IPS-NIHi7 (cell line): Measurements from ENCODE around the gene TSPAN8.
"Not testable (repeated sequence)": the region's sequence is repeated elsewhere in the genome, so short reads cannot be mapped to it uniquely, and the experiment has no call there.

Experiments
- DNase-seq: peaks from one replicate; pipeline ENCODE4 v3.0.0; 2012; ENCODE audit warnings: mixed read lengths; ENCODE audit errors: extremely low spot score

The TSPAN8 gene

DNA sequence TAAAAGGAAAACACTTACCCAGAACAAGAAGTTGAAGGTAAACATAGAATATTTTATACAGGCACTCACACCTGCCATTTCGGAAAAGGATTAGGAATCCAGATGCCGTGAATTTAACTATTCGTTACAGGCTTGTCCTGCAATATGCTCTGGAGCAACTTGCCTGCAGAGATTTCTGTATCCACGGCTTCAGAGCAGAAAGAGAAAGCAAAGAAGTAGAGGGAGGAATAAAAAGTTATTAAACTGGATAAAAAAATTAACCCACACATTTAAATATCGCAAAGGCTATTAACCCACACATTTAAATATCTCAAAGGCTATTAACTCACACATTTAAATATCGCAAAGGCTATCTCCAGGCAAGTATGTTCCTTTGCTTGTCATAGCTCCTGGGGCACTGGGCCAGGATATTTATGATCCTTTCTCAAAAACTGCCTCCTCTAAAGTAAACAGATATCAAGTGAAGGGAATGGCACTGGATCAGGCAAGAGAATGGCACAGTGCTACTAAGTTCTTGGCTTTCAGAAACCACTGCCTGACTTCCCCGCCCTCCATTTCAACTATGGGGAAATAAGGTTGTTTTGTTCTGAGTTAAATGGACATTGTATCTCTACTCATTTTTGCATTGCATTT lies at the start of gene TSPAN8:
TSPAN8 (minus strand) TSS at position 399 of the 633 bp plus-strand sequence; CDS start at position 78, 321 bp downstream.
- no peak for DNase-seq

DNA sequence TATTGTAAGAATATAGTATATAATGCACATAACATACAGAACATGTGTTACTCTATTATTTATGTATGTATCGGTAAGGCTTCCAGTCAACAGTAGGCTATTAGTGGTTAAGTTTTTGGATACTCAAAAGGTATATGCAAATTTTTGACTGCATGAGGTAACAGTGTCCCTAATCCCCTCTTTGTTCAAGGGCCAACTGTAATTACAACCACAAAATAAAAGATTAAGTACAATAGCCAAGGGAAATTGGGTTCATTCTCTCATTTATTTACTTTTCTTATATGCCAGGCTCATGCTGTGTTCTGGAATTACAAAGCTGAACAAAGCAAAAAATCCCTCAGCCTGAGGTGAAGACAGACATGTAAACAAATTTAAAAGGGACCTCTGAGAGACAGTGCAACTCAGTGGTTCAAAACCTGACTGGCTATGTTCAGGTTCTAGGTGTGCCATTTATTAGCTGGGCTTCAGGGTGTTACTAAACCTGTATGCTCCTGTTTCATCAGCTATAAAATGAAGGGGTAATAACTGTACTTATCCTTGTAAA lies 43.4 kb upstream of the TSPAN8 start:
- no peak for DNase-seq

DNA sequence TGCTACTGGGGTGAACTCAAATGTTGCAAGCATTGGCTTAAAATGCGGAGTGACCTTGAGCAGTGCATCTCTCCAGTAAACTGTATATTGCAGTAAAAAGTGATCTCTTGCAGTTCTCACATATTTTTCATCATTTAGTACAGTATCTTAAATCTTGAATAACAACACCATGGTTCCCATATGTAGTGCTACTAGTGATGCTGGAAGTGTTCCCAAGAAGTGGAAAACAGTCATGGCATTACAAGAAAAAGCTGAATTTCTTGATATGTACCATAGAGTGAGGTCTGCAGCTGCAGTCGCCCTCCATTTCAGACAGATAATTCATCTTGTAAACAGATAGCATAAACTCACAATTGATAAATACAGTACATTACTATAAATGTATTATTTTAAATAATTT lies 42.9 kb upstream of the TSPAN8 start:
- DNase-seq, result no peak

DNA sequence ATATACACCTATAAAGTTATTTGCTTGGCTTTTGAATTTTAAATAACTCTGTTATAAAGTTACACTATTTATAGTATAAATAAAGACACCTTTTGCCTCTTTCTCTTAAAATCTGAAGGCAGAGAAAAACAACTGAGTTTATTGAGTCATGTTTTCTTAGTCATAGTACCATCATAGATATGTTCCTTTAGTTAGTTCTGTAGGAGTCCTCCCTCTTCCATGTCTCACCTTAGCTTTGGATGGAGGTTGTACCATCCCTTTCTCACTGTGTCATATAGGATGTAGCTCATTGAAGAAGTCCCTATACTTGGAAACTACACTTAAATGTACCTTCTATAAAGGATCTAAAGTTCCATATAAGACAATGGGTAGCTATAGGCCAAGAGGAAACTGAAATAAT lies 39.7 kb upstream of the TSPAN8 start:
- DNase-seq, result no peak

DNA sequence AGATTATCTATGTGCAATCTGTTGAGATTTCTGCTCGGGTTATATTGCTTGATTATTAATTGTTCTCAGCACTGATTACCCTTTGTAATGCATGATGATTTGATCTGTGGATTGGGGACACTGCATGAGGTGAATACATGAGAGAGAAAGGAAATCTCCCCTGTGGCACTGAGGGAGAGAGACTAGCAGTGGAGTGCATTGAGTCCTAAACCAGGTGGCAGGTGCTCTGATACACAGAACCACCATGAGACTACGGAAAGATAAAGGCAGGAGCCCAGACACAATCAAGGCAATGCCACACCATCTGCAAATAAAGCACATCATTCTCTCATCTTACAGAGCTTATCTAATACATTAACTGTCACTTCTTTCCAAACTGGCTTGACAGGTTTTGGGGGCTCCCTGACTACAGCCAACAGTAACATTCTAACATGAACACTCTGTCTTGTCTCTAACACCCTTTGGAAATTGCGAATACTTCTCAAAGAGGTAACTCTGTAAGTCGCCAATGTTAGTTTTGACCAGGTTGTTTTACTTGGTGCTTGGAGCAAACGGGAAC lies 37.6 kb upstream of the TSPAN8 start:
- DNase-seq, result no peak

DNA sequence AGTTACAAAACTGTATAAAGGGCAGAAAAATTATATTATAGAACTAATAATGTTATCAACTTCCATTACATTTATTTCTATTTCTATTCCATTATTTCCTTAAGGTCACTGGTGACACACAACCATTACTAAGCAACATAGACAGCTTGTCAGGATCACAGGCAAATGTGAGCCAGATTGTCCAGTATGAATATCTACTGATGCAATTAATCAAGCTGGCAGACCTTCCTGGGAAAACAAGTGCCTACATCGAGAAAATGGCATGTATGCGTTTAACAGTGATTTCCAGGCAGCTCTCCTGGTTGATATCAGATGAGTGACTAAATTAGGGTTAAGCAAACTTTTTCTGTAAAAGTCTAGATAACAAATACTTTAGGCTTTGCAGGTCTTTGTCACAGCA lies 36.9 kb upstream of the TSPAN8 start:
- DNase-seq, result no peak

DNA sequence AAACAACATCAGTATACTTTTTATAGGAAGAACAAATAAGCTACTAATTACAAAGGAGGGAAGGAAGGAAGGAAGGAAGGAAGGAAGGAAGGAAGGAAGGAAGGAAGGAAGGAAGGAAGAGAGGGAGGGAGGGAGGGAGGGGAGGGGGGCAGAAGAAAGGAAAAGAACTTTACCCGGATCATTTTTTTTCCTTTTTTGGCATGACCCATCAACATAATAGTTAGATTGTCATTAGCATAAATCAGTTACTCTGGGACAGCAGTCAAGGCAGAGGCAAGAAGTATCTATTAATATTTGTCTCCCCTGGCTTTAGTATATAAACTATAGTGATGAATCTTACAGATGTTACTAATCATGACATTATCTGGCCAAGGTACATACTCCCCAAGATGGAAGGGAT lies 35.2 kb upstream of the TSPAN8 start:
- no peak for DNase-seq

DNA sequence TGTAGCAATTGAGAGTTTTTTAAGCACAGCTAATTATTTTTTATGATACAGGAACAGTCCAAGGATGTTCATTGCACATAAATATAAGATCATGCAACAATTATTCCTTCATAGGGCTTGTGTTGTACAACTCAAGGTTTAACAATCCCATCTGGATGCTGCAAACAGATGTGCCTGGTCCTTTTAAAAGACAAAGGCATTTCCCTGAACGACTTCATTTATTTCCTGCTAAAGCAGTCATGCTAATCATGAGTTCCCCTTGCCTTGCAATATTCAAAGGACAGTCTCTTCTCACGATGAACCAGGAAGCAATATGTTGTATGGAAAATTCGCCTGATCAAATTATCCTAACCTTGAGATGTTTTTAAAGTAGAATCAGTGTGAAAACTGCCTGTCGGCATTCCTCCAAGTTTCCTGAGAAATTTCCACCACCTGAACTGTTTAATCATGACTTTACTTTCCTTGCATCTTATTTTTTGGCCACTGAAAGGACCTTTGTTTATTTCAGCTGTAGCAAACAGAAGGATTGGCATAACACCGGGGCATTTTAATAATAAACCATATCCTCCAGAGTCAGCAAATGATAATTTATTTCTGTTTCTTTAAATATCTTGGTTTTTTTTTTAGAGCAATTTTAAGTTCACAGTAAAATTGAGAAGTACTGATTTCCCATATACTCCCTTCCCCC lies 33.9 kb upstream of the TSPAN8 start:
- no peak for DNase-seq

DNA sequence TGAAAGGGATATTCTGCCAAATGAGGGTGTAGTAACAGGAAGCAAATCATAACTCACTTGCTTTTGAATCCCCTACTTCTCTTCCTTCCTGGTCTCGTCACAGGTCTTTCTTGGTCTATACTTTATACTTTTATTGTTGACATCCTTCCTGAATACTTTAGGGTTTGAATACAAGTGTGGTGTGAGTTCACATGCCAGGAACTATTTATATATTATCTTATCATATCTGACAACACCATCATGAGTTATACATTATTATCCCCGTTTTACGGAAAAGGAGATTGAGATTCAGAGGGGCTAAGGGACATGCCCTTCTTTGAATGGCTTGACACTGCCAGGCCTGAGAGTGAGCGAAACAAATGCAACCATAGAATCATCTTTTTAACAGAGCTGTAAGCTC lies 33.0 kb upstream of the TSPAN8 start:
- DNase-seq, result no peak

DNA sequence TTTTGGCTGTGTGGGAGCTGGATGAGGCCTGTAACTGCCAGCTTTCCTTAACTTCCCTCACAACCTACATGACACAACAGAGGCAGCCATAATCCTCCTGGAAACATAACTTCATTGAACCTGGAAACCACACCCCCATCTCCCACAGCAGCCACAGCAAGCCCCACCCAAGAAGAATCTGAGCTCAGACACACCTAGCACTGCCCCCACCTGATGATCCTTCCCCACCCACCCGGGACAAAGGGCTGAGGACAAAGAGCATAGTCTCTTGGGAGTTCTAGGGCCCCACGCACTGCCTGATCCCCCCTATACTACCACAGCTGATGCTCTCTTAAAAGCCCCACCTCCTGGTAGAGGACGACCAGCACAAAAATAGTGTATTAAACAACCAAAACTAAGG lies 29.6 kb upstream of the TSPAN8 start:
- DNase-seq, result no peak

DNA sequence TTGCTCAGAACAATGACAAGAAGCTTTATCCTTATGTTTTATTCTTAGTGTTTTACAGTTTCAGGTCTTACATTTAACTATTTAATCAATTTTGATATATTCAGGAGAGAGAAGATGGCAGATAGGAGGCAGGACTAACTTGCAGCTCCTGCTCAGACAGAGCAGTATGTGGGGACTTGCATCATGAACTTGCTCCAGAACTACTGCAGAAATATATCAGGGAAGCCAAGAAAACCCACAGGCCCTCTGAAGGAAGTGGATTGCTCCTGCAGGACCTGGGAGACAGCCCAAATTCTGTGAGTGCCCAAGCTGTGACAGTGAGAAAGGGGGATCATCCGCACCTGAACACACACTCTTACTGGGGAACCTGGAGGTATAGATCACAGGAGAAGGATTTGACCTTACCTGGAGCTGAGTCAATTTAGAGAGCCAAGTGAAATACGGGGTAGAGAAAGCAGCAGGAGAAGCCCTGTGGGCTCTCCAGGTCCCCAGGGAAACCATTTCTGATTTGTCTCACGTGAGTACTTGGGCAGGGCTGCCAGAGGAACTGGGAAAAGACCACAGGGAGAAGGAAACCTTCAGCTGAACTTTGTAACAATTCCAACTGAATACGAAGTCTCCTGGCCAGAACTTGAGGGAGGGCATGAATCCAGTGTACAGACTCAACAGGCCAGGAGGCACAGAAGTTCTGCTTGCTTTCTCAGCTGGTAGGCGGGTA lies 28.9 kb upstream of the TSPAN8 start:
- no peak for DNase-seq

DNA sequence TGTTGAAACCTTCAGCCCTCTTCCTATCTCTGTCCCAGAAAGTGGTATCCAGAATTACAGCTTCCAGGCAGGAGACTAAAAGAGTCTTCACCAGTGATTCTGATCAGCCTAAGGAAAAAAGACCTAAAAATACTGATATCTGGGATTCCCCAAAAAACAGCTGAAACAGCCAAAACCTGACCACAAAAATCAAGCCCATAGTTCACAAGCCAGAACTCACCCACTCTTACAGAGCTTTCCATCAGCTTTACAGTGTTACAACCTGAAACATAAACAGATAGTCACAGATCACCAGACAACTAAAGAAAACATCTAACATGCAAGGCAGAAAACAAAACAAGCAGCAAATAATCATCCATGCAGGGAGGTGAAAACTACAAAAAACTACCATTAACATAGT lies 26.0 kb upstream of the TSPAN8 start:
- no peak for DNase-seq

DNA sequence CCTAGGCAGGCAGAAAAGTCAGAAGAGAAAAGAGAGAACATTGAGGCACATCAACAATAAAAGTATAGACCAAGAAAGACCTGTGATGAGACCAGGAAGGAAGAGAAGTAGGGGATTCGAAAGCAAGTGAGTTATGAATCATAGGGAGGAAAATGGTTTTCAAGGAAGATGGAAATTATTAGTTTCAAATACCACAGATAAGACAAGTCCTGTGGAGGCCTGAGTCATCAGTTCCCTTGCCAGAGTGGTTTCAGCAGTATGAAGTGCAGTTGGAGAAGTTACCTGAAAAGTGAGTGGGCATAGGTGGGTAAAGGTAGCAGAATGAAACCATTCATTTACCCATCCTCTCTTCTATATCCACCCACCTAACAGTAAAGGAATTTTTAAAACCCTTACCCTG lies 25.2 kb upstream of the TSPAN8 start:
- DNase-seq, result no peak

DNA sequence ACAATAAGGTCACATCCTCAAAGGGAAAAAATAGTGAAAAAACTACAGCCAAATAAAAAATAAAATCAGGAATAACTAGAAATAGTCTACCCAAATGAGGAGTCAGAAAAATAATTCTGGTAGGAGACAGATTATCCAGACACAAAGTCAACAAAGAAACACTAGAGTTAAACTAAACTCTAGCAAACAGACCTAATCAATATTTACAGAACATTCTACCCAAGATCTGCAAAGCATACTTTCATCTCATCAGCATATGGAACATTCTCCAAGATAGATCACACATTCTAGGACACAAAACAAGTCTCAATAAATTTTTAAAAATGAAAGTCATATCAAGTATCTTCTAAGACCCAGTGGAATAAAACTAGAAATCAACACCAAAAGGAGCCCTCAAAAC lies 20.4 kb upstream of the TSPAN8 start:
- DNase-seq, result no peak

DNA sequence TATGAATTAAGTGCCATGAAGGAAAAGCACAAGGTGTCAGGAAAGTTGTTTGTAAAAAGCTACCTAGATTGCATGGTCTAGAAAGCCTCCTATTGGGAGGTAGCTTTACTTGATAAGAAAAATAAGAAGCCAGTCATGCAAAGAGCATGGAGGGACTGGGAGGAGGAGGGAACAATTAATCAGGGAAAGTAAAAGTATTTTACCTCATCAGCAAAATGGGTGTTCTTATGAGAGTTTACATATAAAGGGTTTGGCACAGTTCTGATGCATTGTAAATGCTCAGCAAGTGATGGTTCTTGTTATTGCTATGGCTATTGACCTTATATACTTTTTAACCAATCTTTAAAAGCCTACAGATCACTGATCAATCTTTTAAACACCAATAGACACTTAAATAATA lies 17.0 kb upstream of the TSPAN8 start:
- DNase-seq, result no peak

DNA sequence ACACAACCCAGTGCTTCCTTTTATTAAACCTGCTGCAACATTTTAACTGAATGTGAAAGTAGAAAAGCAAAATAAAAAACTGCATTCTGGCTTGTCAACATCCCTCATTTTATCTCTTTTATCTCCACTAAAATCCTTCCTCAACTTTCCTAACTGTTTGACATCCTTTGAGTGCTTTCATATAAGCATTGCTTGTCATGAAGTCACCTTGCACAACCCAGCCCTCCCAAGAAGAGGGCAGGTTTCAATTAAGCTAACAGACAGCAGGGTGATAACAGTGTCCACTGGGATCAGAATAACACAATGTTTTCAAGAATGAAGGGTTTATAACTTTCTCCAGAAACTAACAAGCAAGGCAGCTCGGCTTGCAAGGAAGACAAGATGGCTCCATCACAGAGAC lies 16.3 kb upstream of the TSPAN8 start:
- DNase-seq, result no peak

DNA sequence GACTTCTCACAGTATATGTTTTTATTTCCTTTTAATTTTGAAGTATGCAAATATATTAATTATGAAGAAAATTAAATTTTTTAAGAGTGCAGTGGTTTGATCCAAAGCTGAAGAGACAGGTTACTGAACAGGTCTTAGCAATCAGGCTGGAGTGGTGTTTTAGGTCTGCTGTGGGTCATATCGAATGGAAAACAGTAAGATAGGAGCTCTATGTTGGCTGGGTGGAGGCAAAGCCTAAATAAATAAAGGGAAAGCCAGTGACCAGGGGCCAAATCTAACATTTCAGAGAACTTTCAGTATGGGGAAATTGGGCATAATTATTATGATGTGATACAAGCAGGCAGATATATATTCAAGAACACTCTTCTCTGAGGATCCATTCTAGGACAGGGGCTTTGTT lies 12.7 kb upstream of the TSPAN8 start:
- DNase-seq, result no peak

DNA sequence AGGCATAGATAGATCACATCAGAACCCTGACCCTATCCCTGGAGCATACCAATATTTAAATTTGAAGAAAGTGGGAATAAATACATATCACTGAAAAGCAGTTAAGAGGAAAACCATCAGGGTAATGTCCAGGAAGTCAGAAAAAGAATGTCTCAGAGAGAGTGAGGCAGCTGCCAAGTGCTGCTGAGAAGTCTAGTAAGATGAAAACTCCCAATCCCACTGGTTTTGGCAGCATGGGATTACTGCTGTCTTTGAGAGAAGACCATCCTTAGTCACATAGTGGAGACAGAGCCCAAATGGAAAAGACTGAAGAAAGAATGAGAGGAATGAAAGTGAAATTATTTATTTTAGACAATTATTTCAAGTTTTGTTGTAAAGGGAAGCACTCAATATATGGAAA lies 11.5 kb upstream of the TSPAN8 start:
- DNase-seq, result no peak

DNA sequence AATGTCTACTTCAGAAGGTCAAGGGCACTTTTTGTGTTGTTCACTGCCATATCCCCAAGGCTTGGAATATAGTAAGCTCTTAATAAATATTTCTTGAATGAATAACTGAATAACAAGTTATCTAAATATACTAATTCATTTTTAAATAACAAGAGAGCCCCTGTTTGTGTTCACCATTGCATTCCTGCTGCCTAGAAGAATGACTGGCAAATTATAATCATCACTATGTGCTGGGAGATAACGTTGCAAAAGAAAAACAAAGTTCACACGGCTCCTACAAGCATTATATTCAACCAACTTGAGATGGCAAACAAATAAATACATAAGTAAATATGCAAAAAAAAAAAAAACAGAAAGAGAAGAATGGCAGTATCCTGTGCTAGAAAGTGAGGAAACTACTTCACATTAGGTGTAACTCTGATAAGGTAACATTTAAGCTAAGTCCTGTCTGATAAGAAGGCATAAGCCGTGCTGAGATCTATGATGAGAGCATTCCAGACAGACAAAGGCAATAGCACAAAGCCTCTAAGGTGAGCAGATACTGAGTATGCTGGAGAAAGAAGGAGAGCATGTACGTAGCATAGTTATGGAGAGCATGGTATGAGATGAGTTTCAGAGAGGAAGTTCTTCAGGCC lies 9.2 kb upstream of the TSPAN8 start:
- DNase-seq, result no peak

DNA sequence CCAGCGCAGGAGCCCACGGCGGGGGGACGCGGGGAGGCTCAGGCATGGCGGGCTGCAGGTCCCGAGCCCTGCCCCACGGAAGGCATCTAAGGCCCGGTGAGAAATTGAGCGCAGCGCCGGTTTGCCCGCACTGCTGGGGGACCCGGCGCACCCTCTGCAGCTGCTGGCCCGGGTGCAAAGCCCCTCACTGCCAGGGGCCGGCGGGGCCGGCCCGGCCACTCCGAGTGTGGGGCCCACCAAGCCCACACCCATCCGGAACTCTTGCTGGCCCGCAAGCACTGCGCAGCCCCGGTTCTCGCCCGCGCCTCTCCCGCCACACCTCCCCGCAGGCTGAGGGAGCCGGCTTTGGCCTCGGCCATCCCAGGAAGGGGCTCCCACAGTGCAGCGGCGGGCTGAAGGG lies 8.5 kb upstream of the TSPAN8 start:
- no peak for DNase-seq

DNA sequence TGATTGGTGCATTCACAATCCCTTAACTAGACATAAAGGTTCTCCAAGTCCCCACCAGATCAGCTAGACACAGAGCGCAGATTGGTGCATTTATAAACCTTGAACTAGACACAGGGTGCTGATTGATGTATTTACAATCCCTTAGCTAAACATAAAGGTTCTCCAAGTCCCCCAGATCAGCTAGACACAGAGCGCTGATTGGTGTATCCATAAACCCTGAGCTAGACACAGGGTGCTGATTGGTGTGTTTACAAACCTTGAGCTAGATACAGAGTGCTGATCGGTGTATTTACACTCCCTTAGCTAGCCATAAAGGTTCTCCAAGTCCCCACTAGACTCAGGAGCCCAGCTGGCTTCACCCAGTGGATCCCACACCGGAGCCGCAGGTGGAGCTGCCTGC lies 8.0 kb upstream of the TSPAN8 start:
- not testable (repeated sequence) for DNase-seq

DNA sequence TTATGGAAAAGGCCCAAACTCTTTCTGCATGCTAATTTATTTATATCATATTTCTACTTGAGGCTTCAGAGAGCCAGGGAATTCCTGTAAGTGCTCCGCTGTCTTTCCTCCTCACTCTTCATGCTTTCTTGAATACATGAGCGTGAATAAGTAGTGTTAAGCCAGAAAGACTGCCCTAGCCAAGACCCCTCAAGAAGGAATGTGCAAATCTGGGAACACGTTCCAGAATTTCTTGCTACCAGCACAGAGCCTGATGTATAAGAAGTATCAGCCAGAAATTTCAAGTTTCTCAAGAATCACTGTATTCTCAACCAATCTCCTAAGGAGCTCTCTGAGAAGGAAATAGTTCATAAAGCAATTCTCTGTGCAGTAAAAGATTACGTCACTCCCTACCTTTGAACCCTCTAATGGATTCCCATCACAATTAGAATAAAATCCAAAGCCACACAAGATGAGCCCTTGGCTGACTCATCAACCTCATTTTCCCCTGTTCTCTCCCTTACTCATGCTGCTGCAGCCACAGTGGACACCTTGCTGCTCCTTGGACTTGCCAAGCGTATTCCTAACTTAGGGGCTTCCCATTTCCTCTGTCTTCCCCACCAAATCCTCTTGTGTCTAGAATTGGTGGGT lies 6.9 kb upstream of the TSPAN8 start:
- DNase-seq, result no peak
